NK-92 (cell line): ENCODE results near the gene SEC24D.

ENCODE experiments used
- DNase-seq: peaks from one replicate; lab custom pipeline; 2025; ENCODE audit not compliant: unreplicated experiment; lab: John Stamatoyannopoulos, UW

The SEC24D gene

DNA sequence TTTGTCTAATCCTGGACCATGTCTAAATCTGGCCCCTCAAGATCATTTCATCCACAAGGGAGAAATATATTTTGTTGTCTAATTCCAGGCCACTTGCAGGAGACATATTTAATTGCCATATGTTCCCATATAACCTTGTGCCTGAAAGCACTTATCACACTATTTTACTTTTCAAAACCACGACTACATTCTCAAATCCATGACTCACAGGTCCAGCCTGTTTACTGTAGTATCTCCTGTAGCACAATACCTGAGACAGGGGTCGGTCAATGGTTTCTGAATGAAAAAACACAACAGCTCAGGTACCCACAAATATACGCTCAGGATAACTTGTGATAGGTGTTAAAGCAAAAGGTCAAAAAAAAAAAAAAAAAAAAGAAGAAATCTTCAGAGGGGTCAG, 60.9 kb downstream of the SEC24D start:
- no peak for DNase-seq

- no peak for DNase-seq
These were observed 61.6 kb downstream of the SEC24D start for GRCh38 chr4:118774321-118774720.

- no peak for DNase-seq
These were observed 62.5 kb downstream of the SEC24D start for GRCh38 chr4:118773429-118773792.

DNA sequence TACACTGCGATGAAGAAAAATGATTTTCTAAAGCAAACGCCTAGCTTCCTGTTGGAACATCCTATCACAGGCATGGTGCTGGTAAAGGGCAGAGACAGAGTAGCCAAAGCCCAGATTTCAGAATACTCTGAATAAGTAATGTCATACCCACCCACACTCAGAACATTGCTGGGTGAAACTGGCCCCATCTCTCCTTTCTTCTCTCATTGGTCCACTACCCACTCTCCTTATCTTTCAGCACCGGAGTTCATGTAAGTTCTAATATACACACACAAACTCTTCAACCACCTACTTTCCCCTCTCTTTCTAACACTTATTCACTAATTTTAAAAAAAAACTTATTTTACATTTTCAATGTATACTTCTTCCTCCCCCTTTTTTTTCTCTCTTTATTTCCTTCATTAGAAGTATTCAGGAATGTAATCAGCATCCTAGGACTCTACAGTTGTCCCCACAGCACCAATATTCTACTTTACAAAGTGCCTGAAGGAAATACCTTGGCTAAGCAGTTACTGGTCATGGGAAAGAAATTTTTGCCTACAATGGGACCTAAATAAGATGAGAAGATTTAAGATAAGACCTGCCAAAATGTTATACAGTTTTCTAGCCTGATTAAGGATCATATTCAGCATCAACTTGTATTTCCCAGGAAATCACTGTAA, 63.0 kb downstream of the SEC24D start:
- no peak for DNase-seq

GRCh38 chr4:118772081-118772766, 63.7 kb downstream of the SEC24D start:
- no peak for DNase-seq

- DNase-seq, result no peak
These were observed 65.2 kb downstream of the SEC24D start for GRCh38 chr4:118770741-118771187.

- DNase-seq, result no peak
These were observed 66.8 kb downstream of the SEC24D start for GRCh38 chr4:118769161-118769560.

GRCh38 chr4:118767109-118767508, 68.8 kb downstream of the SEC24D start:
- no peak for DNase-seq

GRCh38 chr4:118765399-118765798, 70.5 kb downstream of the SEC24D start:
- no peak for DNase-seq

DNA sequence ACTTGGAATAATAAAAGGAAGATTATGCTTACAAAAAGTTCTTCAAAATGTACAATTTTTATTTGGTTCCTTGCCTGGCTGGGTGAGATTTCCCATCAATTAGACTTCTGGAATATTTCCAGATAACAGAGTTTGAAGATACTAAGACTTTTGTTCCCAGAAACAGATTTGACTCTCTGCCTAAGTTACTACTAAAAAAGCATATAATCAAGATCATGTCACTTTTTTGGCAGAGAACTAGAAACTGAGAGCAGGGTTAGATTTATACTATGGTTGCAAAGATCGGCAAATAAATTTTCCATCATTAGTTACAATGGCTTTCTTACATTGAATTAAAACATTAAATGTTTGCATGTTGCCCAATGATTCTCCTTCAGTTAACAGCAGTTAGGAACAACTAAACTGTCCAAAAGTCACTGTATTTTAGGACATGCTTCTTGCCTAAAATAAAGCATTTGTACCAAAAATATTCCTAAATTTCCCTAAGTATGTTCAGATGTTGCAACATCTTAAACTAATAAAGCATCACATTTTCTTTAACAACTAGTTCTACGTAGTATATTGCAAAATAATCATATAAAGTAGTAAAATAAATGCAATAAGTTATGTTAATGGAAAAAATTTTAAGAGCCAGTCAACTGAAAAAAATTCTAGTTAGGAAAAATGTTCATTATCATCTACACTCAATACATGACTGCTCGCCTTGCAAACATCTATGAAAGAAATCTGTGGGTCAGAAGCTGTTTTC, 73.0 kb downstream of the SEC24D start:
- DNase-seq, result no peak

- DNase-seq, result no peak
These were observed 73.8 kb downstream of the SEC24D start for GRCh38 chr4:118762155-118762554.

- DNase-seq, result no peak
These were observed 74.4 kb downstream of the SEC24D start for GRCh38 chr4:118761397-118762016.

DNA sequence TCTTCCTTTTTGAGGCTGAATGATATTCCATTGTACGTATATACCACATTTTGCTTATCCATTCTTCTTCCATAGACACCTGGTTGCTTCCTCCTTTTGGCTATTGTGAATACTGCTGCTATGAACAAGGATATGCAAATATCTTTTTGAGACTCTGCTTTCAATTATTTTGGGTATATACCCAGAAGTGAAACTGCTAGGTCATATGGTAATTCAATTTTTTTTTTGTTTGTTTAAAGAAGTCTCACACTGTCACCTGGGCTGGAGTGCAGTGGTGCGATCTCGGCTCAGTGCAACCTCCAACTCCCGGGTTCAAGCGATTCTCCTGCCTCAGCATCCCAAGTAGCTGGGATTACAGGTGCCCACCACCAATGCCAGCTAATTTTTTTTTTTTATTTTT, 75.4 kb downstream of the SEC24D start:
- DNase-seq, result no peak

DNA sequence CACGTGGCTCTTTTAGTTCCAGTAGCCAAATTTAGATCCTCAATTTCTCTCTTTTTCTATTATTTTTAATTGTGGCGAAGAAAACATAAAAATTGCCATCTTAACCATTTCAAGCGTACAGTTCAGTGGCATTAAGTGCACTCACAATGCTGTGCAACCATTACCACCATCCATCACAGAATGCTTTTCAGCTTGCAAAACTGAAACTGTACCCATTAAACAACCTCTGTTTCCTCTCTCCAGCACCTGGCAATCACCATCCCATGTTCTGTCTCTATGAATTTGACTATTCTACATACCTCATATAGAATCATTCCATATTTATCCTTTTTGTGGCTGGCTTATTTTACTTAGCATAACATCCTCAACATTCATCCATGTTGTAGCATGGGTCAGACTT, 75.8 kb downstream of the SEC24D start:
- no peak for DNase-seq

DNA sequence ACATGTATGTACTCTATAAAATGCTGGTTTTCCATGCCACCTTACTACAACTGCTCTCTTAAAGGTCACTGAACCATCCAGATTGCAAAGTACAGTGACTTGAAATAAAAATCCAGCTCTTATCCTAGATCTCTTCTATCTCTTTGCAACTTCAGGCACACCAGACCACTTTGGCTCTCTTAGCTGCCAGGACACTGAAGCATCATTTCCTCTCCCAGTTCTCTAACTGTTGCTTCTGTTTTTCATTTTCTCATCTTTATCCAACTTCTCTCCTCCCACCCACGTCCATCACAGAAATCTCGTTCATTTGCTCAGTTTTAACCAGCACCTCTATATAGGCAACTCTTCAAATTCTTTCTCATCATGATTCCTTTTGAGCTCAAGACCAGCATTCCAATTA, 76.4 kb downstream of the SEC24D start:
- DNase-seq, result no peak

DNA sequence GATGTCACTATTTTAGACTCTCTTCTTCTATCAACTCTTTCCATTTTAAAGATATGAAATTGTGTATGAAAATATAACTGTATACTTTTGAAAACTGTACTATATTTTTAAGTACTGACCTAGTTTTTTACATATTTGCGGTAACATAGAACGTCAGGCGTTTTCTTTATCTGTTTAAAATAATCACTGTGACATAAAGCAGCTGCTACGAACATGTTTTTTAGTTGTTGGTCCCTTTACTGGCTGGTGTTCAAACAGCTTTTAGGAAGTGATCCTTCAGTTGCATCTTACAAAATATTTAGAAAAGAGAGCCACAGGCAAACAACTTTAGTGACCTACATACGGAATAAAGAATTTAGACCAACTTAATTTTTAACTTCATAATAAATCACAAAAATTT, 77.6 kb downstream of the SEC24D start:
- no peak for DNase-seq

DNA sequence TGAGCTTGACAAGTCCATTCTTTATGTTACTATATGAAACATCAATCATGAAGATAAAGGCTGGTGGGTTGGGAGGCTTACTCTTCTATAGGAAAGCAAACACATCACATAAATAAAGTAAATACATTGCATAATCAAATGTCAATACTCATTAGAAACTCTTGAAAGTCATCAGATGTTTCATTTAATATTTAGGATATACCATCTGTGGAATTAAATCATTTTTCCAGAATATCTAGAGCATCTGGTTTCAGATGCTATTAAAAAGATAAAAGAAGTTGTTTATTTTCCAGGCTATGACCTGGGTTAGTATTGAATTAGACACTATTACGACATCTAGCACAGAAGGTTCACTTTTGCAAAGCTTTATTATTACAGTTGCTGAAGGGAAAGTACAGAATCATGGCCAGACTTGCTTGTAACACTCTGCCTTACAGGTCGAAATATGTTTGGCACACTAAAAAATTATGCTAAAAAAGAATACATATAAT, 78.1 kb downstream of the SEC24D start:
- DNase-seq, result no peak

- DNase-seq, result no peak
These were observed 79.0 kb downstream of the SEC24D start for GRCh38 chr4:118756958-118757357.

GRCh38 chr4:118756429-118756828, 79.5 kb downstream of the SEC24D start:
- no peak for DNase-seq

- DNase-seq, result no peak
These were observed 80.3 kb downstream of the SEC24D start for GRCh38 chr4:118755438-118756226.

DNA sequence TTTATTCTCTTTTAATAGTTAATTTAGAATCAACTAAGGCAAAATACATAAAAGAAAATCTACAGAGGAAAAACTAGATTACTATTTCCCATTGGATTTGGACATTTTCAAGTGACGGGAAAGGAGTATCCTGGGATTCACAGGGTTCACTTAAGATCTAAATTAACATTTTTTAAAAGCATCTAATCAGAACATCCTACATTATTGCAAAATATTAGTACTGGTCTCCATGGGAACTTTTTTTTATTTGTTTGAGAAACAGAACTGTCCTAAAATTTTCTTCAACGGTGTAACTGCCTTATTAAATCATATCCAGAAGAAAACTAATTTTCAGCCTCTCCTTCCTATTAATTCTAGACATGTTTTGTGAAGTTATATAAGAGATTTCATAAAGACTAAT, 81.0 kb downstream of the SEC24D start:
- no peak for DNase-seq
